K562 (cell line): ENCODE data around the gene BMF. TPM values are rescaled to one million over a fixed set of nuclear protein-coding genes. Genes with fewer than 3 reads are reported as not detected.
A peak's percentile ranks its signal among the peaks of the same experiment; 100 is the strongest.

ENCODE experiments used
- ATAC-seq: fragments of 200-7000 bp; cut with Tn5 transposase; 3 replicates; pipeline ENCODE4 v1.9.1; 2020; ENCODE audit warnings: moderate library complexity
- BruUV-seq: library from RNA; stranded (reverse); fragments of 400-500 nt; replicated peaks from 2 replicates; lab custom pipeline; 2021; lab: Mats Ljungman, UMichigan
- CTCF ChIA-PET: fragments of 300-600 bp; formaldehyde crosslinking; extraction: SDS; loops from one replicate; lab custom pipeline; 2021; ENCODE audit warnings: low intra/inter-chr PET ratio; lab: Yijun Ruan, JAX
- POLR2A ChIA-PET: fragments of 300-600, 350-650 bp; sonication (Branson Sonifier 250); formaldehyde crosslinking; extraction: SDS; loops from one replicate; lab custom pipeline; 2021; ENCODE audit warnings: antibody characterized with exemption, inconsistent platforms; lab: Yijun Ruan, JAX
- DNase-seq, 4 experiments: peaks; one replicate each; pipeline versions ENCODE4 v3.0.0 to v3.0.0-alpha.2; 2011 to 2018; ENCODE audit warnings: low spot score in 3 of 4, mixed read lengths in 3 of 4; ENCODE audit errors: extremely low read depth in 1 of 4
- FAIRE-seq: peaks from 2 replicates; lab custom pipeline; 2011; peaks lifted over from hg19 to GRCh38; lab: Jason Lieb, UNC
- H2AFZ ChIP-seq: 2 replicates; pipeline ENCODE4 v1.6.0; 2011; ENCODE audit warnings: low read depth, low read length, control low read depth, inconsistent platforms
- H3K27ac ChIP-seq: fragments of 200-600 bp; 3 replicates; pipeline ENCODE4 v1.8.0; 2011; ENCODE audit warnings: low read depth, mild to moderate bottlenecking, control low read depth, inconsistent platforms, low read length, moderate library complexity, mixed read lengths; ENCODE audit errors: extremely low read depth
- H3K27me3 ChIP-seq, 2 experiments: fragments of 300-600 bp in 1 of 2; 2 replicates in 1 of 2; 3 replicates in 1 of 2; pipeline versions ENCODE4 v1.6.0 to v1.8.0; 2011; ENCODE audit warnings: inconsistent platforms in 2 of 2, low read length in 2 of 2, mild to moderate bottlenecking in 1 of 2, mixed read lengths in 1 of 2, moderate library complexity in 1 of 2; ENCODE audit not compliant: control insufficient read depth in 2 of 2, insufficient read depth in 2 of 2
- H3K36me3 ChIP-seq: fragments of 300-600 bp; 3 replicates; pipeline ENCODE4 v1.8.0; 2011; ENCODE audit warnings: mild to moderate bottlenecking, low read length, inconsistent platforms; ENCODE audit not compliant: control insufficient read depth, insufficient read depth
- H3K4me1 ChIP-seq, 2 experiments: fragments of 200-600 bp in 1 of 2; replicated peaks in 1 of 2; 2 replicates in 1 of 2; 3 replicates in 1 of 2; pipeline versions ENCODE4 v1.5.1 to v1.8.0; 2011; ENCODE audit warnings: inconsistent platforms in 2 of 2, low read length in 2 of 2, mild to moderate bottlenecking in 1 of 2, mixed read lengths in 1 of 2, moderate library complexity in 1 of 2; ENCODE audit not compliant: control insufficient read depth in 2 of 2, insufficient read depth in 2 of 2
- H3K4me2 ChIP-seq: 2 replicates; pipeline ENCODE4 v1.6.1; 2011; ENCODE audit warnings: low read length, control low read depth, inconsistent platforms, mixed read lengths; ENCODE audit not compliant: insufficient read depth
- H3K4me3 ChIP-seq: fragments of 200-600 bp; sonication (generic), shearing (Covaris generic); 2 replicates; pipeline ENCODE4 v1.5.1; 2016; ENCODE audit warnings: control low read depth, inconsistent platforms
- H3K79me2 ChIP-seq: fragments of 200-600 bp; 3 replicates; pipeline ENCODE4 v1.8.0; 2011; ENCODE audit warnings: low read length, inconsistent platforms; ENCODE audit not compliant: control insufficient read depth, insufficient read depth
- H3K9ac ChIP-seq, 2 experiments: 2 replicates each; pipeline versions ENCODE4 v1.6.0 to v1.6.1; 2011; ENCODE audit warnings: low read depth in 2 of 2, low read length in 2 of 2, control low read depth in 1 of 2, inconsistent platforms in 1 of 2, mild to moderate bottlenecking in 1 of 2, mixed read lengths in 1 of 2; ENCODE audit not compliant: insufficient read depth in 1 of 2
- H3K9me1 ChIP-seq: one replicate; pipeline ENCODE4 v1.6.0; 2011; ENCODE audit warnings: inconsistent platforms, mild to moderate bottlenecking, low read length, moderate library complexity; ENCODE audit not compliant: control insufficient read depth, insufficient read depth
- H3K9me3 ChIP-seq: replicated peaks from 2 replicates; pipeline ENCODE4 v1.5.1; 2011; ENCODE audit warnings: low read depth, low read length, inconsistent platforms; ENCODE audit not compliant: control insufficient read depth, insufficient read depth
- H4K20me1 ChIP-seq: replicated peaks from 2 replicates; pipeline ENCODE4 v1.6.1; 2011; ENCODE audit warnings: low read length, inconsistent platforms, mixed read lengths; ENCODE audit not compliant: control insufficient read depth, insufficient read depth
- ETV1 ChIP-seq: fragments of 450-650 bp; conservative IDR thresholded peaks from 2 replicates; pipeline ENCODE4 v1.6.1; 2016; ENCODE audit warnings: missing genetic modification characterization, control low read depth, low read depth, missing compliant biosample characterization
- KDM1A ChIP-seq, 2 experiments: fragments of 450-650 bp; IDR thresholded peaks; 2 replicates each; pipeline ENCODE4 v1.6.1; 2016; ENCODE audit warnings: mild to moderate bottlenecking in 2 of 2
- KLF6 ChIP-seq: fragments of 250-450 bp; sonication (Bioruptor Pico); IDR thresholded peaks from 2 replicates; pipeline ENCODE4 v1.4.0; 2020; ENCODE audit warnings: mild to moderate bottlenecking, moderate library complexity, borderline replicate concordance
- MAX ChIP-seq: sonication (generic); formaldehyde crosslinking; IDR thresholded peaks from 2 replicates; pipeline ENCODE4 v1.9.0; 2022; ENCODE audit warnings: mild to moderate bottlenecking, missing genetic modification reagents
- PATZ1 ChIP-seq: fragments of 250-450 bp; sonication (Bioruptor Pico); IDR thresholded peaks from 2 replicates; pipeline ENCODE4 v1.5.0; 2020; ENCODE audit warnings: mild to moderate bottlenecking, borderline replicate concordance
- RBM15 ChIP-seq: fragments of 200-400 bp; formaldehyde crosslinking; IDR thresholded peaks from 2 replicates; pipeline ENCODE4 v1.6.1; 2018; ENCODE audit warnings: mild to moderate bottlenecking, low read length, moderate library complexity; ENCODE audit not compliant: insufficient read depth
- RREB1 ChIP-seq: fragments of 250-450 bp; sonication (Bioruptor Pico); IDR thresholded peaks from 2 replicates; pipeline ENCODE4 v1.4.0; 2020
- SRF ChIP-seq, 2 experiments: fragments of 250-450, 450-650 bp in 1 of 2; sonication (Bioruptor Pico) in 1 of 2; sonication (generic) in 1 of 2; formaldehyde crosslinking; IDR thresholded peaks; 2 replicates each; pipeline versions ENCODE4 v1.5.0 to v1.5.1; 2020 to 2022; ENCODE audit warnings: mild to moderate bottlenecking in 1 of 2, missing genetic modification reagents in 1 of 2
- TBP ChIP-seq: optimal IDR thresholded peaks from 2 replicates; pipeline ENCODE3; 2011; ENCODE audit warnings: low read depth, low read length, improper control_type of control experiment
- WGBS: fragments of 100-300 bp; shearing (Covaris generic); methylation state at CpG from one replicate; pipeline ENCODE4 v1.1.6; 2016; ENCODE audit warnings: low coverage, mixed read lengths; ENCODE audit not compliant: insufficient coverage; ENCODE audit errors: missing lambda C conversion rate; 5-methylcytosine and 5-hydroxymethylcytosine counted together
- in situ Hi-C: fragments of 300-500 bp; cut with MboI; formaldehyde crosslinking; loops from 4 replicates; pipeline ENCODE4 v1.15.0; 2018; ENCODE audit warnings: inconsistent platforms, mixed read lengths
- intact Hi-C: fragments of 100-400 bp; cut with micrococcal nuclease; formaldehyde crosslinking; loops from 2 replicates; pipeline ENCODE4 v1.14.2; 2022
- polyA plus RNA-seq, 8 experiments: library from polyadenylated mRNA; depleted of rRNA in 4 of 8; stranded (reverse) in 5 of 8; unstranded in 3 of 8; fragments of >200 nt; fragmentation: Nextera tagmentation in 2 of 8; fragmentation: Illumina TruSeq in 1 of 8; extraction: Ambion mirVana in 2 of 8; extraction: Trizol in 1 of 8; gene quantifications; 2 replicates each; pipeline versions ENCODE4 v1.2.1 to v1.2.3, GENCODE V29; 2011 to 2014; ENCODE audit warnings: inconsistent platforms in 1 of 8, missing spikeins in 1 of 8
- total RNA-seq, 7 experiments: library from RNA; depleted of rRNA in 6 of 7; stranded (reverse); fragments of >200 nt in 6 of 7; fragmentation: Illumina TruSeq in 2 of 7; extraction: Trizol in 2 of 7; gene quantifications; 2 replicates each; pipeline versions ENCODE4 v1.2.1 to v1.2.3, GENCODE V29; 2011 to 2021; ENCODE audit warnings: low replicate concordance in 1 of 7

The BMF gene
- total and polyA plus RNA-seq, 9 of the 15 experiments (the other 6 are each of a cell fraction or from before 2014, with no cell fraction given) = 0.25 to 0.91 (median 0.59) TPM; not detected in 2

GRCh38 chr15:40044717-40045571, 63.7 kb downstream of the BMF start:
- peak overlapping the region; percentile 32; the same call in 1 of the 3 replicates for H3K27ac ChIP-seq
- intact Hi-C loops = loop anchor here (1.0 to 5.0 kb wide), 5 partner anchors 57 to 258 kb away; no protein-coding TSS in a partner anchor
- 4% methylated on average over 22 of the region's 22 CpGs for WGBS
- no peak for TF ChIP-seq KDM1A (IDR thresholded peaks at IDR 0.05)
- no peak for TF ChIP-seq SRF (CRISPR knock-in tag; IDR thresholded peaks at IDR 0.05)
- TF ChIP-seq TBP = peak; percentile 49
- TF ChIP-seq ETV1 = 0 out of 2 replicates have a peak, but pooled peaks have one; percentile 19
- TF ChIP-seq KLF6 = peak; percentile 49; the same call in 1 of the 2 replicates
- TF ChIP-seq MAX (CRISPR knock-in tag) = peak; percentile 77
- no peak for TF ChIP-seq RBM15
- 0 out of 2 replicates have a peak, but pooled peaks have one; percentile 9 for TF ChIP-seq RREB1 (CRISPR knock-in tag)
- no peak for TF ChIP-seq PATZ1

More at GRCh38 chr15:40044717-40045571, 63.7 kb downstream of the BMF start:
- Histone ChIP-seq H3K9me1 (no peaks in the 10 kb centered on the region), H3K4me2 (peak overlapping the region; percentile 67), H2AFZ (peak overlapping the region; percentile 87), H3K9me3 (no peaks in the 10 kb centered on the region), H3K9ac (peak overlapping the region; percentile 45 to 62; a peak in 3 of 4 replicates), H4K20me1 (no peaks in the 10 kb centered on the region), H3K4me3 (no peak overlapping the region), H3K27me3 (no peaks in the 10 kb centered on the region), H3K36me3 (peaks cover 9% of the 10 kb centered on the region; the same call in 1 of the 3 replicates), H3K4me1 (peaks cover 18% of the 10 kb centered on the region in 2 experiments), H3K79me2 (peaks cover 9% of the 10 kb centered on the region)
- CTCF ChIA-PET = interaction anchor here (1.4 to 2.8 kb wide), 4 partner anchors 60 to 229 kb away, joined by 5 to 56 read pairs (median 8); no protein-coding TSS in a partner anchor
- peak; percentile 87 to 92 (median 90) for DNase-seq
- POLR2A ChIA-PET = interaction anchor here (0.8 to 3.1 kb wide), 6 partner anchors 11 to 120 kb away, joined by 3 to 15 read pairs (median 3); partner anchors contain the start of gene BUB1B
- no TSS peak for BruUV-seq
- in situ Hi-C loops = loop anchor here (5.0 kb wide), 1 partner anchor 227 kb away; no protein-coding TSS in a partner anchor
- peak; percentile 99 for ATAC-seq
- FAIRE-seq = peak; percentile 87
